ENCODE measurements around the gene SH3D19. TPM values are rescaled to one million over a fixed set of nuclear protein-coding genes. Genes with fewer than 3 reads are reported as not detected.

Gene SH3D19
- total RNA-seq, 2 experiments from 2014 or later = not detected

DNA sequence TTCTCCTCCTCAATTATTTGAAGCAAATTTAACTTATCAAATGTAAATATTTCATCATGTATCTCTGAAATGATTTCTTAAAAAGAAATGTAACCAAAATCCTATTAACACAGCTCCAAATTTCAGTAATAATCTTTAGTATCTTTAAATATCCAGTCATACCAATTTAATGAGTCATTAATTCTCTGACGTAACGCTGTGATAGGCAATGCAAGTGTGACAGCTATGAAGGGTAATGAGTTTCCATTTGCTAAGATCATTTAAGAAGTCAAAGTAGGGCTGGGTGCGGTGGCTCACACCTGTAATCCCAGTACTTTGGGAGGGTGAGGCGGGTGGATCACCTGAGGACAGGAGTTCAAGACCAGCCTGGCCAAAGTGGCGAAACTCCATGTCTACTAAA is 210.4 kb downstream of the SH3D19 start:
- no TSS peak for BruUV-seq (replicated peaks)
- 0 out of 2 replicates have a peak, but pooled peaks cover 3% of the 10 kb centered on the region for H4K20me1 ChIP-seq (ENCODE audit: insufficient read depth, low read length)
- peaks cover 5% of the 10 kb centered on the region for H3K4me1 ChIP-seq (ENCODE audit: insufficient read depth, low read length, poor library complexity, severe bottlenecking)
- H3K36me3 ChIP-seq (ENCODE audit: insufficient read depth, low read length) = peaks cover 37% of the 10 kb centered on the region
- no peak overlapping the region for H3K4me2 ChIP-seq (ENCODE audit: low read length)
- DNase-seq (ENCODE audit: low spot score) = no peak
- H3K79me2 ChIP-seq (ENCODE audit: insufficient read depth, low read depth, low read length) = no peaks in the 10 kb centered on the region
- H3K4me3 ChIP-seq (ENCODE audit: low read depth, low read length, poor library complexity, severe bottlenecking) = no peak overlapping the region
- H3K9me3 ChIP-seq (ENCODE audit: low read length) = no peaks in the 10 kb centered on the region
- H3K9me2 ChIP-seq (ENCODE audit: insufficient read depth, low read length) = no peaks in the 10 kb centered on the region
- TF ChIP-seq EZH2phosphoT487 (IDR thresholded peaks at IDR 0.05; ENCODE audit: borderline replicate concordance, low read depth, low read length) = no peak
- TF ChIP-seq, protein P1, sequence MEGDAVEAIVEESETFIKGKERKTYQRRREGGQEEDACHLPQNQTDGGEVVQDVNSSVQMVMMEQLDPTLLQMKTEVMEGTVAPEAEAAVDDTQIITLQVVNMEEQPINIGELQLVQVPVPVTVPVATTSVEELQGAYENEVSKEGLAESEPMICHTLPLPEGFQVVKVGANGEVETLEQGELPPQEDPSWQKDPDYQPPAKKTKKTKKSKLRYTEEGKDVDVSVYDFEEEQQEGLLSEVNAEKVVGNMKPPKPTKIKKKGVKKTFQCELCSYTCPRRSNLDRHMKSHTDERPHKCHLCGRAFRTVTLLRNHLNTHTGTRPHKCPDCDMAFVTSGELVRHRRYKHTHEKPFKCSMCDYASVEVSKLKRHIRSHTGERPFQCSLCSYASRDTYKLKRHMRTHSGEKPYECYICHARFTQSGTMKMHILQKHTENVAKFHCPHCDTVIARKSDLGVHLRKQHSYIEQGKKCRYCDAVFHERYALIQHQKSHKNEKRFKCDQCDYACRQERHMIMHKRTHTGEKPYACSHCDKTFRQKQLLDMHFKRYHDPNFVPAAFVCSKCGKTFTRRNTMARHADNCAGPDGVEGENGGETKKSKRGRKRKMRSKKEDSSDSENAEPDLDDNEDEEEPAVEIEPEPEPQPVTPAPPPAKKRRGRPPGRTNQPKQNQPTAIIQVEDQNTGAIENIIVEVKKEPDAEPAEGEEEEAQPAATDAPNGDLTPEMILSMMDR (conservative IDR thresholded peaks at IDR 0.05; ENCODE audit: low read length) = no peak
- ChIA-PET POLR2A (interaction anchor here (0.7 to 1.2 kb wide), 4 partner anchors 10 to 744 kb away, joined by 3 to 4 read pairs (median 3); partner anchors contain the start of gene RPS3A), CTCF (ENCODE audit: unreplicated experiment) (no interaction called here)
- no peak overlapping the region for H2AFZ ChIP-seq (ENCODE audit: low read length)
- no peak overlapping the region for H3K27ac ChIP-seq (ENCODE audit: low read depth, low read length, poor library complexity, severe bottlenecking)
- intact Hi-C loops (cut with micrococcal nuclease; ENCODE audit: unreplicated experiment) = loop anchor here (5.0 kb wide), 2 partner anchors 247 to 497 kb away; no protein-coding TSS in a partner anchor

DNA sequence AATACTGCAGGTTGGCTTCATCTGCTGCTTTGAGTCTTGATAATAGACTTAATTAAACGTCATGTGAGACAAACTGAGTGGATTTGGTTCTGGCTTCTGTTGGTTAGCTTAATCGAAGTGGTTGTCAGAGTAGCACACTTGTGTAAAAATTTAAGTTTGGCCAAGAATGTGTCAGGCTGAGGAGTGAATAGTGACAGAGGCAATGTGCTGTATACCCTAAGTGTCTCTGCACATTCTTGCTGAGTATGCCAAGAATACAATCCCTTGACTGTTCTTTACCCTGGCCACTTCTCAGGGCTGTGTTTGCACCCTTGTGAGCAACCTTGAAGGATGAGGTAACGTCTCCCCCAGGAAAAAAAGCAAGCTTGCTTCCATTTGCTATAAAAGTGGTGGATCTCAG is 211.1 kb downstream of the SH3D19 start:
- H3K4me3 ChIP-seq (ENCODE audit: low read depth, low read length, poor library complexity, severe bottlenecking) = no peak overlapping the region
- 0 out of 2 replicates have a peak, but pooled peaks cover 3% of the 10 kb centered on the region for H4K20me1 ChIP-seq (ENCODE audit: insufficient read depth, low read length)
- H3K27ac ChIP-seq (ENCODE audit: low read depth, low read length, poor library complexity, severe bottlenecking) = no peak overlapping the region
- POLR2A ChIA-PET = interaction anchor here (0.7 to 1.2 kb wide), 3 partner anchors 9 to 743 kb away, joined by 3 to 4 read pairs (median 3); no protein-coding TSS in a partner anchor
- no peak for DNase-seq (ENCODE audit: low spot score)
- peaks cover 43% of the 10 kb centered on the region for H3K36me3 ChIP-seq (ENCODE audit: insufficient read depth, low read length)
- BruUV-seq (replicated peaks) = no TSS peak
- intact Hi-C loops (cut with micrococcal nuclease; ENCODE audit: unreplicated experiment) = no loop called here
- CTCF ChIA-PET (ENCODE audit: unreplicated experiment) = no interaction called here
- H3K9me2 ChIP-seq (ENCODE audit: insufficient read depth, low read length) = no peaks in the 10 kb centered on the region
- H3K4me1 ChIP-seq (ENCODE audit: insufficient read depth, low read length, poor library complexity, severe bottlenecking) = peaks cover 5% of the 10 kb centered on the region
- no peaks in the 10 kb centered on the region for H3K9me3 ChIP-seq (ENCODE audit: low read length)
- TF ChIP-seq, protein P1 (conservative IDR thresholded peaks at IDR 0.05; ENCODE audit: low read length) = no peak
- no peak for TF ChIP-seq EZH2phosphoT487 (IDR thresholded peaks at IDR 0.05; ENCODE audit: borderline replicate concordance, low read depth, low read length)
- no peaks in the 10 kb centered on the region for H3K79me2 ChIP-seq (ENCODE audit: insufficient read depth, low read depth, low read length)
- H2AFZ ChIP-seq (ENCODE audit: low read length) = no peak overlapping the region
- H3K4me2 ChIP-seq (ENCODE audit: low read length) = no peak overlapping the region

DNA sequence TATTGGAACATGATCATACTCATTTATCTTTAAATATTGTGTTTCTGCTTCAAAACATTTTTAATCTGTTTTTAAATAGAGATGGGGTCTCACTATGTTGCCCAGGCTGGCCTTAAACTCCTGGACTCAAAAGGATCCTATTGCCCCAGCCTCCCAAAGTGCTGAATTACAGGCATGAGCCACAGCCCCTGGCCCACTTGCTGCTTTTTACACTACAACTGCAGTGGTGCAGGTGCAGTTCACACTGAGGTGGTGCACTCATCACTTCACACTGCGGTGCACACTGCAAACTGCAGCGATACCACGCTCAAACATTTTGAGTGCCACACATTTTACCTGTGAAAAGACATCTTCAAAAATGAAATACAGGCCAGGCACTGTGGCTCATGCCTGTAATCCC is 215.2 kb downstream of the SH3D19 start:
- Histone ChIP-seq H3K9me2 (ENCODE audit: insufficient read depth, low read length) (no peaks in the 10 kb centered on the region), H3K36me3 (ENCODE audit: insufficient read depth, low read length) (peaks cover 80% of the 10 kb centered on the region), H3K4me1 (ENCODE audit: insufficient read depth, low read length, poor library complexity, severe bottlenecking) (no peaks in the 10 kb centered on the region), H3K4me3 (ENCODE audit: low read depth, low read length, poor library complexity, severe bottlenecking) (no peak overlapping the region), H3K27ac (ENCODE audit: low read depth, low read length, poor library complexity, severe bottlenecking) (no peak overlapping the region), H3K79me2 (ENCODE audit: insufficient read depth, low read depth, low read length) (0 out of 2 replicates have a peak, but pooled peaks cover 4% of the 10 kb centered on the region), H3K9me3 (ENCODE audit: low read length) (no peaks in the 10 kb centered on the region), H4K20me1 (ENCODE audit: insufficient read depth, low read length) (0 out of 2 replicates have a peak, but pooled peaks cover 3% of the 10 kb centered on the region), H2AFZ (ENCODE audit: low read length) (no peak overlapping the region), H3K4me2 (ENCODE audit: low read length) (no peak overlapping the region)
- ChIA-PET POLR2A (interaction anchor here (0.6 to 0.7 kb wide), 2 partner anchors 10 to 928 kb away, joined by 3 read pairs; no protein-coding TSS in a partner anchor), CTCF (ENCODE audit: unreplicated experiment) (no interaction called here)
- intact Hi-C loops (cut with micrococcal nuclease; ENCODE audit: unreplicated experiment) = no loop called here
- TF ChIP-seq, protein P1 (conservative IDR thresholded peaks at IDR 0.05; ENCODE audit: low read length) = no peak
- TF ChIP-seq EZH2phosphoT487 (IDR thresholded peaks at IDR 0.05; ENCODE audit: borderline replicate concordance, low read depth, low read length) = no peak
- no peak for DNase-seq (ENCODE audit: low spot score)
- no TSS peak for BruUV-seq (replicated peaks)

Data from OCI-LY7 (cell line).